ENCODE data around the gene OOSP3.
"Not testable (repeated sequence)": the region's sequence is repeated elsewhere in the genome, so short reads cannot be mapped to it uniquely, and the experiment has no call there.

The OOSP3 gene

DNA sequence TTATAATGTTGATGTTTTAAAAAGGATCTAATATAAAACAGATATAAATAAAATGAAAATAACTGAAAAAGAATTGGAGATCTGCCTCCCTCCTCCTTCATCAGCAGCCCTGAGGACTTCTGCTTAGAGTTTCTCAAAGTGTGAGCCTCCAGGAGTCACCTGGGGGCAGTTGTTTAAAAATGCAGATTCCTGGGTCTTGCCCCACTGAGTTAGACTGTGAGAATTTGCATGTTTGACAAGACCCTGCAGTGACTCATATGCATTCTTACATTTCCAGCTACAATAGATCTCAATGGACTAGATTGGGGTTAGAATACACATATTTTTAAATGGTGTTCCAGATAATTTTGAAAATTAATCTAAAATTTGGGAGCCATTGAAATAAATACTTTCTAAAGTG, 798 bp upstream of the OOSP3 start:
- no peak for DNase-seq

- DNase-seq, result no peak
Observed at GRCh38 chr11:59879567-59879966, 985 bp downstream of the OOSP3 start.

DNA sequence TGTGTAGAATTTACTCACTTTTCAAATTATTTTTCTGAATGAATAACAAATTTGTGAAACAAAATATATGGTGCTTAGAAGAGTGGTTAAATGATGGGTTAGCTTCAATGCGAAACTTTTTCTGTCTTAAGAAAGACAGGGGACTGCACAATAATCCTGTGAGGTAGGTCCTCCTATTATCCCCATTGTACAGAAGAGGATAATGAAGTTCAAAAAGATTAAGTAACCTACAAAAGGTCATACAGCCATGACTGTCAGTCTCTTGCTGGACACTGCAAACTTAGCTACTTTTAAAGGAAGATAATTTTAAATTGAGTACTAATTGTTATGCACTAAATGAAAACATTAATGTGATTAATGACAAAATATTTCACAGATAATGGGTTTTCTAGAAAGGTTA, 5.0 kb downstream of the OOSP3 start:
- DNase-seq, result no peak

- not testable (repeated sequence) for DNase-seq
Observed at GRCh38 chr11:59887156-59887555, 8.6 kb downstream of the OOSP3 start.

- DNase-seq, result no peak
Observed at GRCh38 chr11:59891781-59892181, 13.2 kb downstream of the OOSP3 start.

- no peak for DNase-seq
Observed at GRCh38 chr11:59894616-59895015, 16.0 kb downstream of the OOSP3 start.

DNA sequence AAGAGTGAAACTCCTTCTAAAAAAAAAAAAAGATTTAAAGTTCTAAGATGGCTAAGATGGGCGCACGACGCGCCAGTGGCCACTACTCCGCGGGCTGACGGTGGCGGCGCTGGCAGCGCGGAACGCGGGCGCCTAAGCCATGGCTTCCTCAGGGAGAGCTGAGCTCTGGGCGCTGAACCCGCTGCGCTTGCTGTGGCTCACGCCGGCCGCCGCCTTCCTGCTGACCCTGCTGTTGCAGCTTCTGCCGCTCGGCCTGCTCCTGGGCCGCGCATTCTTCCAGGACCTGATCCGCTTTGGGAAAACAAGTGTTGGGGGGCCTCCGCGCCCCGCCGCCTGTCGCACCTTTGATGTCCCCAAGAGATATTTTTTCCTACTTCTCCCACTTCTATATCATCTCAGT, 19.5 kb downstream of the OOSP3 start:
- no peak for DNase-seq

DNA sequence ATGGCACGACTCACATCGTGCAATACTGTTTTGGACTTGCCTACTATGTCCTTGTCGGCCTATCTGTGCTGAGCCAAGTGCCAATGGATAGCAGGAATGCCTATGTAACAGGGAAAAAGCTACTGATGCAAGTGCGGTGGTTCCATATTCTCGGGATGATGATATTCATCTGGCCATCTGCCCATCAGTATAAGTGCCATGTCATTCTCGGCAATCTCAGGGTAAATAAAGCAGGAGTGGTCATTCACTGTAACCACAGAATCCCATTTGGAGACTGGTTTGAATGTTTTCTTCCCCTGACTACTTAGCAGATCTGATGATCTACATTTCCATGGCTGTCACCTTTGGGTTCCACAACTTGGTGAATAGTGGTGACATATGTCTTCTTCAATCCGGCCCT, 20.1 kb downstream of the OOSP3 start:
- no peak for DNase-seq

DNA sequence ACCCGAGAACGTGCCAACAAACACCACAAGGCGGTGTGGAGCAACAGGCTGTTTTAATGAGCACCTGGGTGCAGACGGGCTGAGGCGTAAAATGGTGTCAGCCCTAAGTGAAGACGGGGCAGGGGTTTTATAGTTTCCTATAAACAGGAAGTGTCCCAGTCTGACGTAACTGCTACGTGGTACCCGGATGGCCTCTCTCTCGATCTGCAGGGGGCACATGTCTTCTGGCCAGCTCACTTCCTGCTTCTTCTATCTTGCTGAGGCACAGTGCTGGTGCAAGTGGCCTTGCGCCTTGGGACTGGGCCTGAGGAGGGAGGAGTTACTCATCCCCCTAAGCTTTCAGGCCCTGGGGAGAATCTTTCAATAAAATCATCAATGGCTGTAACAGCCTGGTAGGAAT, 20.9 kb downstream of the OOSP3 start:
- DNase-seq, result no peak

- DNase-seq, result no peak
Observed at GRCh38 chr11:59900366-59901126, 22.0 kb downstream of the OOSP3 start.

DNA sequence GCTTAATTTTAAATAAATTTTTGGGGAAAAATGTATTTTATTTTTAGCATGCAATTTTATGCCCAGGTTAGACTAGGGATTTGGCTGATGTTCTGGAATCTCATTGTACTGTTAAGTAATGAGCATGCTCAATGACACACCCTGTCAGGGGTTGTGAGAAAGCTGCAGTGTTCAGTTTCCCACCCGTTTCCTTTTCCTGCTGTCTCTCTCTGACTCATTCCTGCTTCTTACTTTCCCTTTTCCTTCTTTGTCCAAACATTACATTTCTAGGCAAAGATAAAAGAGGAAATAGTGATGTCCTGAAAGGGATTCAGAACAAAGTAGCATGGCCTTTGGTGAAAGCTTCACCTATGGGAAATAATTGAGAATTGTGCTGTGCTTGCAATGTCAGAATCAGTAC, 22.7 kb downstream of the OOSP3 start:
- DNase-seq, result no peak

- not testable (repeated sequence) for DNase-seq
Observed at GRCh38 chr11:59903569-59903968, 25.0 kb downstream of the OOSP3 start.

GRCh38 chr11:59918480-59918879, 39.9 kb downstream of the OOSP3 start:
- DNase-seq, result no peak

DNA sequence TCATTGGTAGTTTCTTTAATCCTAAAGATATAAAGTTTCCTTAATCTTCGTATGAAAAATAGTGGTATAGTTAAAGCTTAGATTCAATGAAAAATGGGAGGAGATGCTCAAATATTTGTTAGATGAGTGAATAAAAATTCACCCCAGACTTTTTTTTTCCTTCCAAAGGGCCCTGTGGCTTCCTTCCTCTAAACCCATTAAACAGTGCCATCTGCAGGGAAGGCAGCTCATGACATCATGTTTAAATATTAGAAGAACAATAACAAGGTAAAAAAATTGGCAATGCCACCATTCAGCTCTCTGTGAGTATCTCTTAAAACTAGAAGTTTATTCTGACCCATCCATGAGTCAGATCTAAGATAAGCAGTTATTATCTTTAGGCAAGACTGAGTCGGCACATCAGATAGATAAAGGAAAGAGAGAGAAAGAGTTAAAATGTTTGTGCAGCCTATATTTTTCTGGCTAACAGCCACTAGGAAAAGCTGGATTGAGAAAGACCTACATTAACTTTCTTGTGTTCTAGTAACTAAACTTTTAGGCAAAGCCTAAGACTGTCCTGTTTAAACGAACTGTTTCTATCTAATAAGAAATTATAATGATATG, 40.5 kb downstream of the OOSP3 start:
- no peak for DNase-seq

- no peak for DNase-seq
Observed at GRCh38 chr11:59923813-59924212, 45.2 kb downstream of the OOSP3 start.

- no peak for DNase-seq
Observed at GRCh38 chr11:59931688-59932087, 53.1 kb downstream of the OOSP3 start.

- no peak for DNase-seq
Observed at GRCh38 chr11:59938132-59938531, 59.5 kb downstream of the OOSP3 start, which contains the start of gene OOSP1. Gene OOSP1 (plus strand): TSS chr11:59938432. CDS start chr11:59938455, 23 bp downstream.

DNA sequence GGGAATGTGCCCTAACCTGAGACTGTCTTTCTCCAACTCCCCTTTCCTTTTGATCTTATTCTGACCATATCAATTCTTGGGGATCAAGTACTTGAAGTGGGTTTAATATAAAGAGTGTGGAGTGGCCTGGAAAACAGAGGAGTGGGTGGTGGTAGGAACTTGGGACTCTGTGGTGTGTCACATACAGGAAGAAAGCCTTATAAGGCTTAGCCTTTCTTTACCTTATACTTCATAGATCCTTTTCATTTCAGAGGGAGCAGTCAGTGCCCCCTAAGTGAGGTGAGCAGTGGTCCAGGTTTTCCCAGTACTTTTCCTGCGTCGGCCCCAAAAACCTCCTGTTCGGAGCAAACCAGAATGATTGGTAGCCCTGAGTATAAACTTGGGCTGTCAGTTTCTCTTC, 60.1 kb downstream of the OOSP3 start:
- DNase-seq, result no peak

DNA sequence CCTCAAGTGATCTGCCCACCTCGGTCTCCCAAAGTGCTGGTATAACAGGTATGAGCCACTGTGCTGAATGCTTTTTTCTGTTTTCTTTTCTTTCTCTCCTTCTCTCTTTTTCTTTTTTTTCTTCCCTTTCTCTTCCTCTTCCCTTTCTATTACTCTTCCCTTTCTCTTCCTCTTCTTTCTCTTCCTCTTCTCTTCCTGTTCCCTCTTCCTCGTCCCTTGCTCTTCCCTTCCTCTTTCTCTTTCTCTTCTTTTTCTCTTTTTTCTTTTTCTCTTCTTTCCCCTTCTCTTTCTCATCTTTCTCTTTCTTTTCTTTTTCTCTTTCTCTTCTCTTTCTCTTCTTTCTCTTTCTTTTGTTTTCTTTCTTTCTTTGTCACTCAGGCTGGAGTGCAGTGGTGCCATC, 60.9 kb downstream of the OOSP3 start:
- DNase-seq, result no peak

DNA sequence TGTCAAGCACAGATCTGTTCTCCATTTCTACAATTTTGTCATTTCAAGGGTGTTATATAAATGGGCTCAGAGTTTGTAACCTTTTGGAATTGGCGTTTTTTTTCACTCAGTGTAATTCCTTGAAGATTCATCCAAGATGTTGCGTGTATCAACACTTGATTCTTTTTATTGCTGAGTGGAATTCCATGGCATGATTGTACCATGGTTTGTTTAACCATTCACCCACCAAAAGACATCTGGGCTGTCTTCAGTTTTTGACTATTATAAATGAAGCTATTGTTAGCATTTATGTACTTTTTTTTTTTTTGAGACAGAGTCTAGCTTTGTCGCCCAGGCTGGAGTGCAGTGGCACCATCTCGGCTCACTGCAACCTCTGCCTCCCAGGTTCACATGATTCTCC, 62.5 kb downstream of the OOSP3 start:
- no peak for DNase-seq

- no peak for DNase-seq
Observed at GRCh38 chr11:59943997-59944714, 65.6 kb downstream of the OOSP3 start.

GRCh38 chr11:59944720-59945119, 66.1 kb downstream of the OOSP3 start:
- no peak for DNase-seq

All from NCI-H2227 treated with DMSO at 0.1 percent for 48 hours (cell line).